ENCODE results near the gene MXRA8. TPM values are rescaled to one million over a fixed set of nuclear protein-coding genes. Genes with fewer than 3 reads are reported as not detected.

MXRA8 gene
- total RNA-seq, 1 donor from 2014 or later: 0.75 TPM

GRCh38 chr1:1335792-1336248, 22.5 kb downstream of the MXRA8 start:
- peaks cover 21% of the 10 kb centered on the region for H3K36me3 Mint-ChIP-seq (ENCODE audit: low read depth)
- no peak for DNase-seq
- no peak overlapping the region for H3K27ac Mint-ChIP-seq
- H3K4me3 Mint-ChIP-seq: no peak overlapping the region
- intact Hi-C loops (cut with micrococcal nuclease): no loop called here
- no peaks in the 10 kb centered on the region for H3K4me1 Mint-ChIP-seq
- no peaks in the 10 kb centered on the region for H3K27me3 Mint-ChIP-seq
- no peaks in the 10 kb centered on the region for H3K9me3 Mint-ChIP-seq

GRCh38 chr1:1335283-1335682, 23.1 kb downstream of the MXRA8 start:
- H3K9me3 Mint-ChIP-seq: no peaks in the 10 kb centered on the region
- H3K4me3 Mint-ChIP-seq: no peak overlapping the region
- no peaks in the 10 kb centered on the region for H3K4me1 Mint-ChIP-seq
- H3K27me3 Mint-ChIP-seq: no peaks in the 10 kb centered on the region
- intact Hi-C loops (cut with micrococcal nuclease): no loop called here
- H3K27ac Mint-ChIP-seq: no peak overlapping the region
- H3K36me3 Mint-ChIP-seq (ENCODE audit: low read depth): peaks cover 16% of the 10 kb centered on the region
- DNase-seq: no peak

GRCh38 chr1:1334835-1335234, 23.5 kb downstream of the MXRA8 start:
- Mint-ChIP-seq H3K27ac (no peak overlapping the region), H3K36me3 (ENCODE audit: low read depth) (peaks cover 11% of the 10 kb centered on the region), H3K27me3 (no peaks in the 10 kb centered on the region), H3K4me3 (no peak overlapping the region), H3K4me1 (peaks cover under 1% of the 10 kb centered on the region), H3K9me3 (no peaks in the 10 kb centered on the region)
- intact Hi-C loops (cut with micrococcal nuclease): no loop called here
- no peak for DNase-seq

GRCh38 chr1:1333551-1334241, 24.7 kb downstream of the MXRA8 start:
- peaks cover 2% of the 10 kb centered on the region for H3K4me1 Mint-ChIP-seq
- no peaks in the 10 kb centered on the region for H3K27me3 Mint-ChIP-seq
- peaks cover 6% of the 10 kb centered on the region for H3K36me3 Mint-ChIP-seq (ENCODE audit: low read depth)
- no peak overlapping the region for H3K4me3 Mint-ChIP-seq
- intact Hi-C loops (cut with micrococcal nuclease): no loop called here
- H3K9me3 Mint-ChIP-seq: no peaks in the 10 kb centered on the region
- DNase-seq: no peak
- no peak overlapping the region for H3K27ac Mint-ChIP-seq

- H3K4me1 Mint-ChIP-seq: peaks cover 2% of the 10 kb centered on the region
- H3K27me3 Mint-ChIP-seq: no peaks in the 10 kb centered on the region
- H3K36me3 Mint-ChIP-seq (ENCODE audit: low read depth): peaks cover 2% of the 10 kb centered on the region
- no peak overlapping the region for H3K4me3 Mint-ChIP-seq
- H3K27ac Mint-ChIP-seq: no peak overlapping the region
- intact Hi-C loops (cut with micrococcal nuclease): no loop called here
- DNase-seq: no peak
- H3K9me3 Mint-ChIP-seq: no peaks in the 10 kb centered on the region
Observed at GRCh38 chr1:1332774-1333480, 25.4 kb downstream of the MXRA8 start.

- Mint-ChIP-seq H3K9me3 (no peaks in the 10 kb centered on the region), H3K36me3 (ENCODE audit: low read depth) (no peaks in the 10 kb centered on the region), H3K27ac (no peak overlapping the region), H3K4me1 (peaks cover 2% of the 10 kb centered on the region), H3K4me3 (no peak overlapping the region), H3K27me3 (no peaks in the 10 kb centered on the region)
- no peak for DNase-seq
- intact Hi-C loops (cut with micrococcal nuclease): no loop called here
Observed at GRCh38 chr1:1332031-1332755, 26.2 kb downstream of the MXRA8 start.

- no peak within 1 kb of the TSS for H3K4me3 Mint-ChIP-seq
- intact Hi-C loops (cut with micrococcal nuclease): no loop called here
- peaks cover 2% of the 10 kb centered on the region for H3K4me1 Mint-ChIP-seq
- no peaks in the 10 kb centered on the region for H3K27me3 Mint-ChIP-seq
- H3K36me3 Mint-ChIP-seq (ENCODE audit: low read depth): no peaks in the 10 kb centered on the region
- no peaks in the 10 kb centered on the region for H3K9me3 Mint-ChIP-seq
- H3K27ac Mint-ChIP-seq: no peak within 1 kb of the TSS
- DNase-seq: no peak
Observed at GRCh38 chr1:1331068-1331965, 27.0 kb downstream of the MXRA8 start, which contains the start of gene TAS1R3. Gene TAS1R3, plus strand, starts transcription at chr1:1331280. Its CDS starts 66 bp downstream, at chr1:1331346.

- Mint-ChIP-seq H3K27me3 (no peaks in the 10 kb centered on the region), H3K36me3 (ENCODE audit: low read depth) (peaks cover 1% of the 10 kb centered on the region), H3K9me3 (no peaks in the 10 kb centered on the region), H3K4me3 (no peak overlapping the region), H3K4me1 (peaks cover 6% of the 10 kb centered on the region), H3K27ac (no peak overlapping the region)
- intact Hi-C loops (cut with micrococcal nuclease): no loop called here
- DNase-seq: no peak
Observed at GRCh38 chr1:1330366-1331067, 27.8 kb downstream of the MXRA8 start.

- DNase-seq: no peak
- H3K4me1 Mint-ChIP-seq: peaks cover 6% of the 10 kb centered on the region
- no peaks in the 10 kb centered on the region for H3K27me3 Mint-ChIP-seq
- H3K27ac Mint-ChIP-seq: no peak overlapping the region
- H3K9me3 Mint-ChIP-seq: no peaks in the 10 kb centered on the region
- peaks cover 1% of the 10 kb centered on the region for H3K36me3 Mint-ChIP-seq (ENCODE audit: low read depth)
- intact Hi-C loops (cut with micrococcal nuclease): no loop called here
- no peak overlapping the region for H3K4me3 Mint-ChIP-seq
Observed at GRCh38 chr1:1329304-1330210, 28.8 kb downstream of the MXRA8 start.

- Mint-ChIP-seq H3K36me3 (ENCODE audit: low read depth) (peaks cover 7% of the 10 kb centered on the region), H3K4me3 (no peak overlapping the region), H3K27ac (no peak overlapping the region), H3K9me3 (no peaks in the 10 kb centered on the region), H3K4me1 (peaks cover 11% of the 10 kb centered on the region), H3K27me3 (no peaks in the 10 kb centered on the region)
- DNase-seq: no peak
- intact Hi-C loops (cut with micrococcal nuclease): no loop called here
Observed at GRCh38 chr1:1328254-1328653, 30.1 kb downstream of the MXRA8 start.

- Mint-ChIP-seq H3K27me3 (no peaks in the 10 kb centered on the region), H3K27ac (no peak overlapping the region), H3K4me1 (peaks cover 16% of the 10 kb centered on the region), H3K36me3 (ENCODE audit: low read depth) (peaks cover 9% of the 10 kb centered on the region), H3K4me3 (peak overlapping the region; percentile 40), H3K9me3 (no peaks in the 10 kb centered on the region)
- DNase-seq: no peak
- intact Hi-C loops (cut with micrococcal nuclease): no loop called here
Observed at GRCh38 chr1:1327291-1327690, 31.1 kb downstream of the MXRA8 start.

- no peaks in the 10 kb centered on the region for H3K27me3 Mint-ChIP-seq
- intact Hi-C loops (cut with micrococcal nuclease): no loop called here
- no peak overlapping the region for H3K27ac Mint-ChIP-seq
- H3K9me3 Mint-ChIP-seq: no peaks in the 10 kb centered on the region
- H3K4me3 Mint-ChIP-seq: peak overlapping the region; percentile 77
- H3K36me3 Mint-ChIP-seq (ENCODE audit: low read depth): peaks cover 13% of the 10 kb centered on the region
- H3K4me1 Mint-ChIP-seq: peaks cover 20% of the 10 kb centered on the region
- DNase-seq: no peak
Observed at GRCh38 chr1:1326075-1326605, 32.2 kb downstream of the MXRA8 start.

Data from activated CD4-positive, alpha-beta T cell treated with anti-CD3 and anti-CD28 coated beads, Interleukin-2, amount 10 ng/mL, durations not matched to agents 24 days and 14 days (primary cell).